ENCODE data around the gene HIPK3. TPM values are rescaled to one million over a fixed set of nuclear protein-coding genes. Genes with fewer than 3 reads are reported as not detected.
"Not testable (repeated sequence)": the region's sequence is repeated elsewhere in the genome, so short reads cannot be mapped to it uniquely, and the experiment has no call there.

The HIPK3 gene
- total RNA-seq, 1 experiment from 2014 or later: 51.4 TPM

GRCh38 chr11:33258631-33259205 is 1.5 kb downstream of the HIPK3 start:
- TF ChIP-seq CTCF (IDR thresholded peaks at IDR 0.05; ENCODE audit: unreplicated experiment): no peak
- DNase-seq (ENCODE audit: unreplicated experiment): no peak
- Mint-ChIP-seq H3K4me1 (ENCODE audit: insufficient read depth, unreplicated experiment) (peaks cover 28% of the 10 kb centered on the region), H3K27me3 (ENCODE audit: insufficient read depth, unreplicated experiment) (no peaks in the 10 kb centered on the region), H3K9me3 (ENCODE audit: unreplicated experiment) (no peaks in the 10 kb centered on the region), H3K27ac (ENCODE audit: low read depth, unreplicated experiment) (peak overlapping the region; percentile 95), H3K36me3 (ENCODE audit: insufficient read depth, unreplicated experiment) (peaks cover 6% of the 10 kb centered on the region), H3K4me3 (ENCODE audit: unreplicated experiment) (peak overlapping the region; percentile 90)
- intact Hi-C loops (cut with micrococcal nuclease): loop anchor here (1.0 to 5.0 kb wide), 3 partner anchors 71 to 434 kb away; no protein-coding TSS in a partner anchor
- TSS peak; percentile 41 for BruUV-seq (replicated peaks)
- ChIA-PET CTCF (interaction anchor here (0.6 to 1.8 kb wide), 7 partner anchors 15 to 328 kb away, joined by 3 to 5 read pairs (median 3); partner anchors contain the start of gene CSTF3), POLR2A (interaction anchor here (0.7 to 9.6 kb wide), 16 partner anchors 11 to 1185 kb away, joined by 3 to 123 read pairs (median 3); partner anchors contain the start of genes CSTF3 and QSER1)

GRCh38 chr11:33259869-33260268 is 2.7 kb downstream of the HIPK3 start:
- H3K9me3 Mint-ChIP-seq (ENCODE audit: unreplicated experiment): no peaks in the 10 kb centered on the region
- POLR2A ChIA-PET: interaction anchor here (0.6 to 9.6 kb wide), 13 partner anchors 10 to 442 kb away, joined by 3 to 123 read pairs (median 3); partner anchors contain the start of gene CSTF3
- DNase-seq (ENCODE audit: unreplicated experiment): no peak
- peaks cover 6% of the 10 kb centered on the region for H3K36me3 Mint-ChIP-seq (ENCODE audit: insufficient read depth, unreplicated experiment)
- no TSS peak for BruUV-seq (replicated peaks)
- H3K4me1 Mint-ChIP-seq (ENCODE audit: insufficient read depth, unreplicated experiment): peaks cover 28% of the 10 kb centered on the region
- H3K4me3 Mint-ChIP-seq (ENCODE audit: unreplicated experiment): peak overlapping the region; percentile 90
- H3K27me3 Mint-ChIP-seq (ENCODE audit: insufficient read depth, unreplicated experiment): no peaks in the 10 kb centered on the region
- CTCF ChIA-PET: interaction anchor here (0.7 to 1.8 kb wide), 4 partner anchors 14 to 93 kb away, joined by 3 to 5 read pairs (median 4); no protein-coding TSS in a partner anchor
- intact Hi-C loops (cut with micrococcal nuclease): loop anchor here (5.0 kb wide), 1 partner anchor 432 kb away; no protein-coding TSS in a partner anchor
- no peak for TF ChIP-seq CTCF (IDR thresholded peaks at IDR 0.05; ENCODE audit: unreplicated experiment)
- H3K27ac Mint-ChIP-seq (ENCODE audit: low read depth, unreplicated experiment): peak overlapping the region; percentile 95

- intact Hi-C loops (cut with micrococcal nuclease): not testable (repeated sequence)
These were observed 4.2 kb downstream of the HIPK3 start for GRCh38 chr11:33261350-33261749.

GRCh38 chr11:33262011-33262645 is 4.9 kb downstream of the HIPK3 start:
- intact Hi-C loops (cut with micrococcal nuclease): no loop called here
- no peak for TF ChIP-seq CTCF (IDR thresholded peaks at IDR 0.05; ENCODE audit: unreplicated experiment)
- no TSS peak for BruUV-seq (replicated peaks)
- ChIA-PET CTCF (interaction anchor here (0.6 to 0.7 kb wide), 2 partner anchors 97 to 474 kb away, joined by 3 read pairs; no protein-coding TSS in a partner anchor), POLR2A (interaction anchor here (0.9 to 9.6 kb wide), 5 partner anchors 9 to 98 kb away, joined by 3 to 123 read pairs (median 6); partner anchors contain the start of gene CSTF3)
- no peak for DNase-seq (ENCODE audit: unreplicated experiment)
- peaks cover 17% of the 10 kb centered on the region for H3K4me1 Mint-ChIP-seq (ENCODE audit: insufficient read depth, unreplicated experiment)
- no peaks in the 10 kb centered on the region for H3K27me3 Mint-ChIP-seq (ENCODE audit: insufficient read depth, unreplicated experiment)
- peak overlapping the region; percentile 14 for H3K27ac Mint-ChIP-seq (ENCODE audit: low read depth, unreplicated experiment)
- H3K4me3 Mint-ChIP-seq (ENCODE audit: unreplicated experiment): no peak overlapping the region
- peaks cover 6% of the 10 kb centered on the region for H3K36me3 Mint-ChIP-seq (ENCODE audit: insufficient read depth, unreplicated experiment)
- H3K9me3 Mint-ChIP-seq (ENCODE audit: unreplicated experiment): no peaks in the 10 kb centered on the region

More at GRCh38 chr11:33261350-33261749, 4.2 kb downstream of the HIPK3 start:
- Mint-ChIP-seq H3K4me3 (ENCODE audit: unreplicated experiment) (peak overlapping the region; percentile 90), H3K4me1 (ENCODE audit: insufficient read depth, unreplicated experiment) (peaks cover 23% of the 10 kb centered on the region), H3K36me3 (ENCODE audit: insufficient read depth, unreplicated experiment) (peaks cover 11% of the 10 kb centered on the region)
- H3K27me3 Mint-ChIP-seq (ENCODE audit: insufficient read depth, unreplicated experiment); H3K27ac Mint-ChIP-seq (ENCODE audit: low read depth, unreplicated experiment); BruUV-seq (replicated peaks); H3K9me3 Mint-ChIP-seq (ENCODE audit: unreplicated experiment); DNase-seq (ENCODE audit: unreplicated experiment): not testable (repeated sequence)
- CTCF ChIA-PET: interaction anchor here (0.6 kb wide), 2 partner anchors 94 to 544 kb away, joined by 3 read pairs; no protein-coding TSS in a partner anchor
- POLR2A ChIA-PET: interaction anchor here (0.7 to 9.6 kb wide), 5 partner anchors 8 to 98 kb away, joined by 3 to 123 read pairs (median 32); partner anchors contain the start of gene CSTF3
